ENCODE results near the gene AFF3.
A peak's percentile ranks its signal among the peaks of the same experiment; 100 is the strongest.
"Not testable (repeated sequence)": the region's sequence is repeated elsewhere in the genome, so short reads cannot be mapped to it uniquely, and the experiment has no call there.

Gene AFF3

DNA sequence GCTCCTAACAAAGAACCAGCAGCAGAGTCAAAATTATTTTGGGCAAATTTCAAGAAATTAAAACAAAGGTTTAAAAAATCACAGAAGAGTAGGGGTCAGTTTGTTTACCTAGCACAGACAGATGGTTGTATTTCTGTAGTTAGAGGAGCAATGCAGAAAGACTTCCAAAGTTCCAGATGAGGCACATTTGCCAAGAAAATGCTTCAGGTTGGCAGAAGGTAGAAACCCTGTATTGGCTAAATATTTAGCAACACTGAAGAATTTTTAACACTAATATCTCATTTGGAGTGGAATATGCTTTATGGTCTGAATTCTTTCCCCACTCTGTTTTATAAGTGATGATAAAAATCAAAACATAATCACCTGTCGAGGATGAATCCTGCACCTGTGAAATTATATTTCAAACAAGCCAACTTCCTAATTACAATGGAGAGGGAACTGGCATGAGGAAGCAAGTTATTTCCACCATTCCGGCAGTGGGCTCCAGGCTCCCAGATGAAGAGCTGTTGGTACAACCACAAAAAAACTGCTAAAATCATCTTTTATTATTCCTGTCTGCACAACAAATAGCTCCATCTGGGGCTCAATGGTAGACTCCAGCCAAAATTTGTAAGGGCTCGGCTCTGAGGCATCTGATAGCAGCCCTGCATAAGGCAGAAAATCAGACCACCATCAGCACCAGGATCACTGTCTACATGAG lies 366.0 kb downstream of the AFF3 start:
- DNase-seq: no peak

DNA sequence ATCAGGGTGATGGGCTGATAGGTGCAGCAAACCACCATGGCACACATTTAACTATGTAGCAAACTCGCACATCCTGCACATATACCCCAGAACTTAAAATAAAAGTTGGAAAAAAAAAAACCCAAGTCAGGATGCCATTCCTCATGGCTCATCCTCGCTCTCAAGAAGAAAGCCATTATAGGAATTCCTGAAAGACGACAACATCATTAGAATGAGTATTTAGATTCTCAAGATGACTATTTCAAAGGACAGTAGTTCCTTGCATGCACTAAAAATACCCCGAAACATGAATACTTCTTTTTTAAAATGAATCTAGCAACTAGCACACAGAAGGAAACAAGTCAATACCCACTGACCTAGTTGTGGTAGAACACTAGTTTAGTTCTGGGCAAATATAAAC lies 366.8 kb downstream of the AFF3 start:
- peak; percentile 23 for DNase-seq

DNA sequence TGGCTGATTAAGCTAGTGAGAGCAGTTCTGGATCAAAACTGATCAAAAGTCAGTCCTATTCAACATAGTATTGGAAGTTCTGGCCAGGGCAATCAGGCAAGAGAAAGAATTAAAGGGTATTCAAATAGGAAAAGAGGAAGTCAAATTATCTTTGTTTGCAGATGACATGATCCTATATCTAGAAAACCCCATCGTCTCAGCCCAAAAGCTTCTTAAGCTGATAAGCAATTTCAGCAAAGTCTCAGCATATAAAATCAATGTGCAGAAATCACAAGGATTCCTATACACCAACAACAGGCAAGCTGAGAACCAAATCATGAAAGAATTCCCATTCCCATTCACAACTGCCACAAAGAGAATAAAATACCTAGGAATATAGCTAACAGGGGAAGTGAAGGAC lies 368.7 kb downstream of the AFF3 start:
- not testable (repeated sequence) for DNase-seq

DNA sequence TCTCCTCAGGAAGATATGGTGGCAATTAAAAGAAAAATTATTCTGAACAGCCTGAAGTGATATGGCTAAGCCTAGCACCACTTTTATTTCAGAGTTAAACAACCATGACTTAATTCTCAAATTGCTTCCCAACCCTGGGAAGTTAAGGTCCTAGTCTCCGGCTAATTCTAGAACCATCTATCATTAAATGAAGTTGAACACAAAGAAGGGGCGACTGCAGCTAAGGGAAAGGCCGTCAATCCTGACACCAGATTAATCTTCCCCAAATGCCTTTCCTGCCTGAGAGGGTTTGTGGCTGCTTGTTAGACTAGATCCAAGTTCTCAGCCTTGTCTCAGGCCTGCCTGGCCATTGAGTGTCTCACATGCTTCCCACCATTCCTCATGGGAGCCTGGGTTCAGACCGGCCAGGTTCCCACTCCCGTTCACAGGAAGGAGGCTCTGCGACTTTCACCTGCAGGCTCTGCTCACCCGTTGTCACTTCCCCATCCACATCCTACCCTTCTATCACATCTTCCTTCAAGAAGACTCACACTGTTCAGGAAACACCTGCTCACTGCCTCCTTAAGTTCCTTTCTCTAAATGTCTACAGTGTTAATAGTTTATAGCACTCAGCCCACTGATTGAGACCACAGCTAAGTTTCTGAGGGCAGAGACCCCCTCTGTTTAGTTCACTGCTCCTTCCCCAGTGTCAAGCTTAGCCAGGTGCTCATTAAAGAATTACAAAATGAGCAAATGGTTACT lies 369.6 kb downstream of the AFF3 start:
- DNase-seq: no peak

DNA sequence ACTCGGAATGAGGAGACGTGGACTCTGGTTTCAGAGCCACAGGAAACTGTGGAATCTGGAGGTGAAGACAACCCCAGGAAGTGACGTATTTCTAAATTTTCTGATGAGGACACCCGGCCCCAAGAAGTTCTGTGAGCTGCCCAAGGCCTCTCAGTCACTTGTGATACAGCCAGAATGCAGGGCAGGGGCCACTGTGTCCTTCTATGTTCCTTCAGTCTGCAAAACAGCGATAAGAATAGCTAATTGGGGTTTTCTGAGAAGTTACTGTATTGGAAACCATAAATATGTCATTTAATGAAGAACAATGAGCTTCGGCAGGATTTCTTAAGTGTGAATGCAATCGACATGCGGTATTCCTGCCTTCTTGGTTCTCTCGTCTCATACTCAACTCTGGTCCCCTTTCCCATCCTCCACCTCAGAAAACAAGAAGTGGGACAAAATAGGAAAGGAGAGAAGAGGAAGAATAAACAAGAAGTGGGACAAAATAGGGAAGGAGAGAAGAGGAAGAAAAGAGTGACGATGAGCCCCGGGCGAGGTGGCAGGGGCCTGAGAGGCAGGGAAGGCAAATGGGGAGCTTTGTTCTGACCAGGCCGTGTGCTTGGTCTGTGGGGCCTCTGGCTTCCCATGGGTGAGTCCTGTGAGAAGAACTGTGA lies 370.6 kb downstream of the AFF3 start:
- DNase-seq: no peak

DNA sequence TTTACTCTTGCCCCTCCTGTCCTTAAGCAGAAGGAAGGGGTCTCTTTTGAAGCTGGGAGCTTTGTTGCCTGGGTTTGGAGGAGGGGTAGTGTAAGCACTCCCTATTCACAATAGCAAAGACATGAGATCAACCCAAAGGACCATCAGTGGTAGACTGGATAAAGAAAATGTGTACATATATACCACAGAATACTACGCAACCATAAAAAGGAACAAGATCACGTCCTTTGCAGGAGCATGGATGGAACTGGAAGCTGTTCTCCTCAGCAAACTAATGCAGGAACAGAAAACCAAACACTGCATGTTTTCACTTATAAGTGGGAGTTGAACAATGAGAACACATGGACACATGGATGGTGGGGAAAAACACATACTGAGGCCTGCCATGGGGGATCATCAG lies 371.5 kb downstream of the AFF3 start:
- DNase-seq: no peak

DNA sequence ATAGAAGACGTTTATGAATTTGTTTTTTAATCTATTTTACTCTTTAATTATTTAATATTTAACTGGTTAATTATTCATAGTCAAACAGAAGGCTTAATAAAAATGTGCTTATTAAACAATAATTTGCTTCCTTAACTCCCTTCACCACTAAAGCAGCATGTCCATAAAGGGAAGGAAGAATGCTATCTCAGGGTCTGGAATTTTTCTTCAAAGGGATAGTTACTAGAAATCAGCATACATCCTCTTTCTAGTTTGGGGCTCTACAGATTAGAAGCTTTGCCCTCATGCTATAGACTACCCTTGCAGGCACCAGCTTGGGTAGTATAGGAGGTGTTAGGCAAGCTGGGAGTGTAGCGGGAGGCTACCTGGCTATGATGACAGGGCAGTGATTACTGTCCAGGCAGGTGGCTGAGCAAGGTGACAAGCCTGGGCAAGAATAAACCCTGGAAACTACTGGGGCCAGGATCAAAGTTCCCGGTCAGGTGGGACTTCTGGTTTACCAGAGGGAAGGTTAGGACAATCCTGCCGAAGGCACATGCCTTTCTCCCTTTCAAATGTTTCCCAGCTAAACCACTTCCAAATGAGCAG lies 376.6 kb downstream of the AFF3 start:
- no peak for DNase-seq

DNA sequence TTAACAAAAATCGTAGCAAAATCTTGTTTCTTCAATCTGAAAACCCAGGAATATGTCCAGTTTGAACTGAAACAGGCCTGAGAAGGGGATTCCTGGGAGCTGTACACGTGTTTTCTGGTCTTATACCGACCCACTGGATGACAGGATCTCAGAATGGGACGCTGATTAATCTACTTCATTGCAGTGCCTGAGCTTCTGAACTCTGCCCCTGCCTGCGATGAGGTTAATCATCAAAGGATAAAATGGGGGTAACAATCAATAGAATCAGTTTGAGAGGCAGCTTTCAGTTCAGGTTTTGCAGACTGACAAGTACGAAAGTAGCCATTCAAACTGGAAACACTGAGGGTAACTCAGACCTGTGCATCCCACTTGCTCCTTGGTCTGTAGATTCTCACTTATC lies 378.6 kb downstream of the AFF3 start:
- no peak for DNase-seq

DNA sequence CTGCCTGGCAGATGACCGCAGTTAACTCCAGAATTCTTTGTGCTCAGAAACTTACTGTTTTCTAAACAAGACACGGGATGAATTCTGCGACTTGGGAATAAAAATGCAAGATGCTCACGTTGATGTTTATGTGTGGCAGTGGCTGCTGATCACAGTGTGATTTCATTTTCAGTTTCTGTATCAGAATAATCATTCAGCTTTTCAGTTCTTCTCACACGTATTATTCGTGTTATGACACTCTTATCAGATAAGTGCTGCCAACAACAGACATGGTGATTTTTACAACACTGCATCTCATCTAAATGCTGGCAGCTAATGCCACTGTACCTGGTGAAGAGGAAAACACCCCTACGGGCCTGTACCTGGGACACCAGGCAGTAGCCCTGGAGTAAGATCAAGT lies 379.7 kb downstream of the AFF3 start:
- no peak for DNase-seq

DNA sequence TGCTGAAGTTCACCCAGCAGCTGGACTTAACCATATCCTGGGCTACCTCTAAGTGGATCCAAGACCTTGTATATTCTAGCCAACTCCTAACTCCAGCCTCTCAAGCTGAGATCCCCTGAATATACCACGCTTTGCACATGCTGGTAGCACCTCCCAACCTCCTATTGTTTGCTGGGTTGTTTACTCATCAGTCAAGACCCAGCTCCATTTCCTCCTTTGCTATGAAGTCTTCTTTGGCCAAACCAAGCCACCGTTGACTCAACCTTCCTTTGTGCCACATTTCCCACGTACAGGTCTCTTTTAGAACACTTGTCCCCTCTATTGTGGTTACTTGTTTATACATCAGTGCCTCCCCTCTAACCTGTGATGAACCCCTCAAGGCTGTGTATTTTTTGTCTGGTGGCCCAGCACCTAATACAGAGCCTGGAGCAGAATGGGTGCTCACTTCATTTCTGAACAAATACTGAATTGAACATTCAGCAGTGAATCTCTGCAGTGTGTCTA lies 384.7 kb downstream of the AFF3 start:
- DNase-seq: no peak

DNA sequence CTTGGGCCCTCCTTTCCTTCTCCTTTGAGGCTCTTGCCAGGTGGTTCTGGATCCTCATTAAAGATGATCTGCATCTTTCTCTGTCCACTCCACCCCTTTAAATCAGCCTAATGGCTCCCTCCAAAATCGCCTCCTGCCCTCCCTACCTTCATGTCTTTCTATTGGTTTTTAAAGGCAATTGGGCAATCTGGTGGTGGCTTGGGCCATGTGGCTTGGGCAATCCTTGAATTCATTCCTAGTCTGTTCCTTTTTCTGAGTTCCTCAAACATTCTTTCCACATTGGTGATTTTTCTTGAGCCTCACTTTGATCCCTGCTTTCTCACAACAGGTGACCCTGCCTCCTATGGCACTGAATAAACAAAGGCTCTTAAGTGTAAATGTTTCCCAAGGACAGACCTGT lies 386.3 kb downstream of the AFF3 start:
- no peak for DNase-seq

DNA sequence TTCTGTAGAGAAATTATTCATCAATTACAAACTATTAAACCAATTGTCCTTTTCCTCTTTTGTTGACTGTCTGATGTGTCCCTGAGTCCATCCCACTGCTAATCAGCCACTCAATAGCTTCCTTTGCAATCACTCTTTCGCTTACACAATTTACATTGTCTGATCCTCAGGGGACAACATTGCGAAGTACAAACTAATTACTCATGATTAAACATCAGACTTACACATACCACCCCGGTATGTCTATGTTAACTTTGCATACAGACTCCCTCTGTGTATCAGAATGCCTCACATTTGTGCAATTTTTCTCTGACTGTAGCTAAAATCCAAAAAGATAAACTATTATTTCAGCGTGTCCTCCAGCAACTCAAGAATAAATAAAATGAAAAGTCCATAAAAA lies 388.2 kb downstream of the AFF3 start:
- no peak for DNase-seq

DNA sequence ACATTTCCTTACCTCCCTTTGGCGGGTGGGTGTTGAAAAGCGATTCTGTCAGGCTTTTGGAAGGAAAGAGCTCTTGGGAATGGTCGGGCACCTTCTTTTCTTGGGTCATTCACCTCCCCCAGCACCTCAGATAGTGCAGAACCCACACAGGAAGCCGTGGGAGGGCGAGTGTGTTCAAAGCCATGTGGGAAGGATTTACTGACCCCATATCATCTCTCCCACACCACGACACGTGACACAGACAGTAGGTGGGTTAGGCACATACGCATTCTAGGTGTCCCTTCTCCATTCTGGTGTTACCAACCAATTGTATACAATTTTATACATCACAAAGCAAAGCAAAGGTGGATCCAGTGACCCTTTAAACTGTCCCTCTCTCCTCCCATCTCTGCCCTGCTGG lies 388.9 kb downstream of the AFF3 start:
- no peak for DNase-seq

DNA sequence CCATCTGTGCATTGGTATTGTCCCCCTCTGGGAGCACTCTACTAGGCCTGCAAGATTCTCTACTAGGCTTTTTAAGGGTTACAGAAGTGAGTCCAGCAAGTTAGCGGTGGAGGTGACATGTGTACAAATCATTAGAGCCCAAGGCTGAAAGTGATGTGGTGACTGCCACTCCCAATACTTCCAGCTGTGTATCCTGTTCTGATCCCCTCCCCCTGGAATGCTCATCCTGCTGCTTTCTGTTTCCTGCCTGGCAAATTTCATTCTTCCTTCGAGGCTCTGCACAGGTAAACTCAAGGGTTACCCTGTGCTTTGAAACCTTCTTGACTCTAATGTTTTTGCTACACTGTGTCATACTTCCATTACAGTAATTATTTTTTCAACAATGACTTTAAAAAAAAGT lies 394.0 kb downstream of the AFF3 start:
- DNase-seq: no peak

DNA sequence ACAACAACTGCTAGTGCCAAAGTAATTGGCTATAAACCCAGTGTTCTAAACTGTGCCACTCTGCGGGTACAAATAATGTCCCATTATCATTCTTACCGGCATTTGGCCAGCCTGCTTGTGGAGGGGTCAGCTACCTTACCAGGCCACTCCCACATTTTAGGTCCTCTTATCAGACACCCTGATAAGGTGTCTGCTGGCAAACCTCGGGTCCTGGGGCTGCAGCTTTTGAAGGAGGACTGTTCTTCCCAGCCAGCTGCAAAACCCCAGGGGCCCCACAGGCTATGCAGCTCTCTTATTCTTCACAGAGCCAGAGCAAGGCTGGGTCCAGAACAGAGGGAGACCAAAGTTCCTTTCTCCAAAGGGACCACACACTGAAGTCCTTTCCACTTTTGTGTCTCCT lies 394.5 kb downstream of the AFF3 start:
- no peak for DNase-seq

DNA sequence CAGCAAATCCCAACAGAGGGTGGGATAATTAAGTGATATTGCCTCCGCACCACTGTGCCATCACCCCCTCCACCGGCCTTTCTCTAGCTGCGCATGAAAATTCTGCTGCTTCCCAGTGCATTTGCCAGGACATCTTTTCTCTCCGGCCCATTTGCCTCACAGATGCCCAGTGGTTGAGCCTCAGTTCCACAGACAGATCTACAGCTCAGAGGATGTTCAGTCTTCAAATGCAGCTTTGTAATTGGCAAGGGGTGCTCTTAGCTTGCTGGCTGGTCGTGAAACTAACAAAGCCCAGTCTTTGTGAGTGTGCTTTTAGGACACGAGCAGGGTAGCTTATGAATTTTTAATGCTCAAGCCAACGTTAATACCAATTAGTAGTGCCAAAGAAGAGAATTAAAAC lies 399.2 kb downstream of the AFF3 start:
- DNase-seq: no peak

DNA sequence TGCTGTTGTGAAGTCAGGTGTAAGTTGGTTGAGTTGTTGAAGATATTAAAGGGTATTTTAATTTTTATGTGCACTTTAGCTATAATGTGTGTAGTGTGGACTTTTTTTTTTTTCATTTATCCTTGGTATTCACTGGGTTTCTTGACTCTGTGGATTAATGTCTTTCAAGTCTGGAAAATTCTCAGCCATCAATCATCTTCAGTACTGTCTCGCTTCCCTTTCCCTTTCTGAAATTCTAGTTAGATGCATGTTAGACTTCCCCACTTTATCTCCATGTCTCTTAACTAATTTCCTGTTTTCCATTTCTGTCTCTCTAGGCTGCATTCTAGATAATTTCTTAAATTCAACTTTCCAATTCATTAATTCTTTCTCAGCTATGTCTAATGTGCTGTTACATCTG lies 404.9 kb downstream of the AFF3 start:
- DNase-seq: no peak

DNA sequence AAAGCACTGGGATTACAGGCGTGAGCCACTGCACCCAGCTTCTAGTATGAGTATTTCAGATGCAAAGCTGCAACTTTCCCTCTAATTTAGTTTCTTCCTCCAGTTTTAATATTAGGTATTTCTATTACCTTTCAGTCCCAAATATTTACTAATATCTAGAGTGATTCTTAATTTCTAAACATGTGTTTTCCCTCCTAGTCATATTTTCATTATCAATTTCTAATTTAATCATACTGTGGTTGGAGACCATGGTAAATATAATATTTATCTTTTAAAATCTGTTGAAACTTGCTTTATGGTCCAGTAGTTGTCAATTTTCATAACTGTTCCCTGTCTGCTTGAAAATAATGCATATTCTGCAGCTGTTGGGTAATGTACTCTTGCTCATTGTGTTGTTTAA lies 406.6 kb downstream of the AFF3 start:
- no peak for DNase-seq

DNA sequence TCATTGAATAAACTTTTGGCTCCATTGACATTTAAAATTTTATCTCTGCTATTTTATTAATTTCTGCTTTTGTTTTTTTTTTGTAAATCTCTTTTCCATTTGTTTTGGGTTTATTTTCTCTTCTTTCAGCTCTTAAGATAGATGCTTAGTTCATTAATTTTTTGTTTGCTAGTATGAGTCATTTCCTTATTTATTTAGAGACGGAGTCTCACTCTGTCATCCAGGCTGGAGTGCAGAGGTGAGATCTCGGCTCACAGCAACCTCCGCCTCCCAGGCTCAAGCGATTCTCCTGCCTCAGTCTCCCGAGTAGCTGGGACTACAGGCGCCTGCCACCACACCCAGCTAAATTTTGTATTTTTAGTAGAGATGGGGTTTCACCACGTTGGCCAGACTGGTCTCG lies 407.1 kb downstream of the AFF3 start:
- DNase-seq: not testable (repeated sequence)

DNA sequence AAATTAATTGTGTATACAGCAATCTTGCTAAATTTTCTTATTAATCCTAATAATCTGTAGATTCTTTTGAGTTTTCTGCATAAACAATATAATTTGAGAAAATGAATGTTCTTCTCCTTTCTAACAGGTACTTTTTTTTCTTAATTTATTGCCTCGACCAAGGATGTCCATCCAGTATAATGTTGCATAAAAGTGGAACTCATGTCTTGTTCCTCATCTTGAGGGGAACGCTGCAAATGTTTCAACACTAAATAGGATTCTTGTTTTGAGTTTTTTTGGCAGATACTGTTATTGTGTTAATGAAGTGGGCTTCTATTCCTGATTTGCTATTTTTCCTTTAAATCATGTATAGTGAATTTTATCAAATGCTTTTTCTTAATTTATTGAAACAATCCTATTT lies 408.2 kb downstream of the AFF3 start:
- no peak for DNase-seq

DNA sequence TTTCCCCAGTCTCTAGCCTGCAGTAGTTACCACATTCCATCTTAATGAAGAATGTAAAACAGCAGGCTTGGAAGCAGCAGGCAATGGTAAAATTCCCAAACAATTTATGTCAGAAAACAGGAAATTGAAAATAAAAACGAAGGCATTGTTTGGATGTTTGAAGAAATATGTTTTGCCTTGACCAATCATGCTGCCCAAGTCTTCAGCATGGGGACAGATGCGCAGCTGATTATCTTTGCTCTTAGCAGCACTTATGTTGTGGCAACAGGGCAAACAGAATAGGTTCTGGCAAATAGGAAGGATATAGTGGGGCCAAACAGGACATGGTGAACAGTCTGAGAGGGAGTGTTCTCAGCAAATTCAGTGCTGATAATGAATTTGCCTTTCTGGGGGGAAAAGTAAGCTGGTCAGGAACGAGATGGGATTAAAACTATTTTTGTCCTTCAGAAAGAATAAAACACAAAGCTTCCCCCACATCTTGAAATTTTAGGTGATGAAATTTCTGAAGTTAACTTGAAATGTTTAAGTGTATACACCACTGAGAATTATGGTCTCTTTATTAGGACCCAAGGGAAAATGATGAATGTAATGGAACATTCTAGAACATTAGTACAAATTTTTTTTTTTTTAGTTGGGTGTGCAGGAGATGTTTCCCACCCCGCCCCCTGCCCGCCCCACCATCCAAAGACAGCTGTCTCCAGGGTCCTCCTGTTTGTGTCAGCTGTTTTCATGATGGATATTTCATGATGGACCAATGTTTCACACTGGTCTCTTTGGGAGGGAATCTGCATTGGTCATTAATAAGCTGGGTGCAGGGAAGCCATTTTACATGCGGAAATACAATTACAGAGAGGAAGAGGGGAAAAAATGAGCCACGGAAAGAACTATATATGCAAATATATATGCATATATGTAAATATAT lies 413.0 kb downstream of the AFF3 start:
- no peak for DNase-seq

DNA sequence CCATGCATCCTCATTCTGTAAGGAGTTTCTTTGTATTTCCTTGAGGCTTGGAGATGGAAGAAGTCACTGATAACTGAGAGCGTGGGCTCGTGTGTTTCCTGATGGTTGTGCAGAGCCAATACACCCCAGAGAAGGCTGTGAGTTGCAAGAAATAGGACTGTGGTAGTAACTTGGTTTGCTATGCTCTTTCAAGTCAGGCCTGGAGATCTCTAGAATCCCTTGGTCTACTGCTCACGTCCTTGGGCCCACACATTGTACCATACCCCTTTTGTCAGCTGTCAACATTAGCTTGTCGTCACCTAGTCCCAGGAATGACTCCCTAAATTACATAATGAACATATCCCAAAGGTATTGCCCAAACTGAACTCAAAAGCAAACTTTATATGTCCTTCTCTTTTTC lies 414.2 kb downstream of the AFF3 start:
- no peak for DNase-seq

DNA sequence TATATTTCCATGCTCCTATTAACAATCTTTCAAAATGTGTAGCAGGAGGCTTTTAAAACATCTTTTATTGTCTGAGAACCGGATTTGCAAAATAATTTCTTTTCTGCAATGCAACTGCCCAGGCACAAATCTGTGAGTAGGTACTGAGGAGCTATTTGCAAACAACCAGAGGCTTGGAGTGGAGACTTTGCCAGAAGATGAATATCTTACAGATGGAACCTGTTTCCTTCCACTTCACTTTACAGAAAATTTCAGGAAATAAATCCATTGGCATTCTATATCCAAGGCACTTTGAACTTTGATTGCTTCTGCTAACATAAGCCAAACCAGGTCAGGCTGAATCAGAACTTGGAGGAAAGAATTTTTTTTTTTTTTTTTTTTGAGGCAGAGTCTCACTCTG lies 415.2 kb downstream of the AFF3 start:
- no peak for DNase-seq

All from amniotic stem cell (primary cell).